GM13977 (cell line): Measurements from ENCODE around the gene CRB1.

Experiments
- DNase-seq: peaks from one replicate; pipeline ENCODE4 v3.0.0; 2012; ENCODE audit warnings: low spot score
- in situ Hi-C: fragments of 300-500 bp; cut with MboI; formaldehyde crosslinking; loops from one replicate; pipeline ENCODE4 v1.12.0; 2022; ENCODE audit warnings: low sequenced_read_pairs, low pct_unique_long_range_greater_than_20kb, mixed read lengths, inconsistent platforms; ENCODE audit not compliant: unreplicated experiment
- TF ChIP-seq, protein P1 (sequence below): IDR thresholded peaks from 2 replicates; pipeline ENCODE4 v1.5.1; 2012; ENCODE audit warnings: mild to moderate bottlenecking, control low read depth; ENCODE audit not compliant: insufficient read depth; ENCODE audit errors: extremely low read depth, missing control alignments

CRB1 gene

GRCh38 chr1:197286634-197287033 is 18.6 kb downstream of the CRB1 start:
- in situ Hi-C loops = no loop called here
- no peak for DNase-seq
- TF ChIP-seq, protein P1, sequence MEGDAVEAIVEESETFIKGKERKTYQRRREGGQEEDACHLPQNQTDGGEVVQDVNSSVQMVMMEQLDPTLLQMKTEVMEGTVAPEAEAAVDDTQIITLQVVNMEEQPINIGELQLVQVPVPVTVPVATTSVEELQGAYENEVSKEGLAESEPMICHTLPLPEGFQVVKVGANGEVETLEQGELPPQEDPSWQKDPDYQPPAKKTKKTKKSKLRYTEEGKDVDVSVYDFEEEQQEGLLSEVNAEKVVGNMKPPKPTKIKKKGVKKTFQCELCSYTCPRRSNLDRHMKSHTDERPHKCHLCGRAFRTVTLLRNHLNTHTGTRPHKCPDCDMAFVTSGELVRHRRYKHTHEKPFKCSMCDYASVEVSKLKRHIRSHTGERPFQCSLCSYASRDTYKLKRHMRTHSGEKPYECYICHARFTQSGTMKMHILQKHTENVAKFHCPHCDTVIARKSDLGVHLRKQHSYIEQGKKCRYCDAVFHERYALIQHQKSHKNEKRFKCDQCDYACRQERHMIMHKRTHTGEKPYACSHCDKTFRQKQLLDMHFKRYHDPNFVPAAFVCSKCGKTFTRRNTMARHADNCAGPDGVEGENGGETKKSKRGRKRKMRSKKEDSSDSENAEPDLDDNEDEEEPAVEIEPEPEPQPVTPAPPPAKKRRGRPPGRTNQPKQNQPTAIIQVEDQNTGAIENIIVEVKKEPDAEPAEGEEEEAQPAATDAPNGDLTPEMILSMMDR = no peak

GRCh38 chr1:197287863-197288262 is 19.8 kb downstream of the CRB1 start:
- DNase-seq = no peak
- TF ChIP-seq, protein P1 = no peak
- in situ Hi-C loops = no loop called here

DNA sequence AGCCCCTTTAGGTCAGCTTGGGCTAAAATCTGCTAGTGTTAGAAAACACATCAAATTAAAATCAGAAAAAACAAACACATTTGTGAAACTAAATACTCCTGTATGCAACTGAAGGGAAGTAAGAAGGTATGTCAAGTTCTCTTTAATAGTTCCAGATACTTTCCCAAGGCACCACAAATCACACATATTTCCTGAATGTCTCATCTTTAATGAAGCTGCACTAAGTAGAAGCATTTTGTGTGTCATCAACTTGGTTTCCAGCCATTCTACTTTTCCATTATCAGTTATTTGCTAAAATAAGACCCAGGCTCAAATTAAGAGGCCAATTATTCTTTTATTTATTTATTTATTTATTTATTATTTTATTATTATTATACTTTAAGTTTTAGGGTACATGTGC is 34.7 kb downstream of the CRB1 start:
- DNase-seq = no peak
- TF ChIP-seq, protein P1 = no peak

DNA sequence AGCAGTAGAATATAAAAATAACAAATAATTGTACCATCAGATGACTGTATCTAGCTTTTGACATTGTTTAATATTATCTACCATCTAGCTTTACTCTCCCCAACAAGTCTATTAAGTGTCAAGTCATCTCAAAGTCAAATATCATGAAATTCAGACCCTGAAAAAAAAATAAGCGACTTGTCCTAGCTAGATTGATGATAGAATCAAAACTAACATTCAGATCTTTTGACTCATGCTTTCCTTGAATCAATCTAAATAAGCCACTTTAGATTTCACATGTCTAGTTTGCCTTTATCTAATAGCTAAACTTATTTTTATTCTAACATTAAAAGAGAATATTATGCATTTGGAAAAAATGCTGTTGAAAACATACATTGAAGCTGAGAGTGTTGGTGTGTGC is 35.4 kb downstream of the CRB1 start:
- in situ Hi-C loops = no loop called here
- TF ChIP-seq, protein P1 = no peak
- DNase-seq = no peak

More for the DNA sequence above, 34.7 kb downstream of the CRB1 start:
- in situ Hi-C loops = no loop called here

GRCh38 chr1:197304638-197305200 is 36.7 kb downstream of the CRB1 start:
- TF ChIP-seq, protein P1 = no peak
- in situ Hi-C loops = no loop called here
- no peak for DNase-seq

GRCh38 chr1:197305925-197306324 is 37.9 kb downstream of the CRB1 start:
- in situ Hi-C loops = no loop called here

More at GRCh38 chr1:197305925-197306324, 37.9 kb downstream of the CRB1 start:
- TF ChIP-seq, protein P1 = no peak
- no peak for DNase-seq
